Measurements from ENCODE around the gene RAB3IL1.

Gene RAB3IL1

GRCh38 chr11:61947486-61948210 is 30.3 kb upstream of the RAB3IL1 start (continued):
- TF ChIP-seq ZBTB48 (tag by site-specific recombination; IDR thresholded peaks at IDR 0.05) (no peak), ZNF785 (tag by site-specific recombination; IDR thresholded peaks at IDR 0.05) (no peak), ZNF621 (tag by site-specific recombination; IDR thresholded peaks at IDR 0.05) (no peak), ZNF701 (tag by site-specific recombination; IDR thresholded peaks at IDR 0.05) (no peak), GLIS1 (tag by site-specific recombination; IDR thresholded peaks at IDR 0.05) (no peak)

- ChIA-PET POLR2A (interaction anchor here (0.7 to 1.4 kb wide), 4 partner anchors 13 to 135 kb away, joined by 3 to 7 read pairs (median 4); no protein-coding TSS in a partner anchor), CTCF (interaction anchor here (0.5 to 7.6 kb wide), 44 partner anchors 10 to 275 kb away, joined by 3 to 329 read pairs (median 5); partner anchors contain the start of genes FADS3, FEN1, FTH1 and TMEM258)
- H3K9me3 ChIP-seq (ENCODE audit: control insufficient read depth, insufficient read depth, low read depth, low read length): no peaks in the 10 kb centered on the region
- H3K4me1 ChIP-seq (ENCODE audit: control insufficient read depth, insufficient read depth, low read length): peaks cover 3% of the 10 kb centered on the region; the same call in 1 of the 2 replicates
- no peak overlapping the region for H3K27ac ChIP-seq (ENCODE audit: extremely low read depth, low read depth, low read length)
- TF ChIP-seq ZNF248 (tag by site-specific recombination; IDR thresholded peaks at IDR 0.05): no peak
- no peak for TF ChIP-seq ZNF223 (tag by site-specific recombination; IDR thresholded peaks at IDR 0.05)
- no peak for TF ChIP-seq ZNF707 (tag by site-specific recombination; IDR thresholded peaks at IDR 0.05)
- TF ChIP-seq ZNF785 (tag by site-specific recombination; IDR thresholded peaks at IDR 0.05): no peak
- no peak for TF ChIP-seq YY1 (tag by site-specific recombination; IDR thresholded peaks at IDR 0.05)
- TF ChIP-seq ZFHX2 (tag by site-specific recombination; conservative IDR thresholded peaks at IDR 0.05): peak; percentile 52
- TF ChIP-seq SETDB1 (IDR thresholded peaks at IDR 0.05; ENCODE audit: insufficient read length, low read length): no peak
- peak; percentile 90 for TF ChIP-seq ZFP3 (tag by site-specific recombination; IDR thresholded peaks at IDR 0.05; ENCODE audit: low read depth)
- TF ChIP-seq GLI2 (tag by site-specific recombination; IDR thresholded peaks at IDR 0.05; ENCODE audit: borderline replicate concordance, low read depth): no peak
- TF ChIP-seq EGR2 (tag by site-specific recombination; IDR thresholded peaks at IDR 0.05; ENCODE audit: low read depth): peak; percentile 11; the same call in 1 of the 2 replicates
- no peak for TF ChIP-seq ZNF175 (tag by site-specific recombination; IDR thresholded peaks at IDR 0.05)
- H3K36me3 ChIP-seq (ENCODE audit: control insufficient read depth in 2 of 2, insufficient read depth in 1 of 2, low read length in 2 of 2): no peaks in the 10 kb centered on the region
- no peak overlapping the region for H3K4me3 ChIP-seq (ENCODE audit: low read depth, low read length)
These were observed 29.5 kb upstream of the RAB3IL1 start for GRCh38 chr11:61946894-61947293.

- Histone ChIP-seq H3K36me3 (ENCODE audit: control insufficient read depth in 2 of 2, insufficient read depth in 1 of 2, low read length in 2 of 2) (no peaks in the 10 kb centered on the region), H3K4me1 (ENCODE audit: control insufficient read depth, insufficient read depth, low read length) (peaks cover 3% of the 10 kb centered on the region; the same call in 1 of the 2 replicates), H3K27ac (ENCODE audit: extremely low read depth, low read depth, low read length) (no peak overlapping the region), H3K9me3 (ENCODE audit: control insufficient read depth, insufficient read depth, low read depth, low read length) (no peaks in the 10 kb centered on the region), H3K4me3 (ENCODE audit: low read depth, low read length) (no peak overlapping the region)
- ChIA-PET POLR2A (no interaction called here), CTCF (interaction anchor here (0.8 to 7.6 kb wide), 7 partner anchors 31 to 163 kb away, joined by 3 to 329 read pairs (median 12); partner anchors contain the start of gene FADS3)
- TF ChIP-seq ZNF768 (tag by site-specific recombination; IDR thresholded peaks at IDR 0.05) (no peak), SALL2 (tag by site-specific recombination; IDR thresholded peaks at IDR 0.05; ENCODE audit: borderline replicate concordance) (no peak), ZNF510 (tag by site-specific recombination; IDR thresholded peaks at IDR 0.05; ENCODE audit: insufficient replicate concordance) (no peak), ZSCAN5A (tag by site-specific recombination; IDR thresholded peaks at IDR 0.05) (no peak), SCRT1 (tag by site-specific recombination; IDR thresholded peaks at IDR 0.05; ENCODE audit: borderline replicate concordance) (no peak), ZNF169 (tag by site-specific recombination; IDR thresholded peaks at IDR 0.05) (no peak), ZNF214 (tag by site-specific recombination; IDR thresholded peaks at IDR 0.05; ENCODE audit: borderline replicate concordance) (no peak), YY1 (tag by site-specific recombination; IDR thresholded peaks at IDR 0.05) (no peak), TRIM28 (IDR thresholded peaks at IDR 0.05; ENCODE audit: borderline replicate concordance, low read length) (no peak)
These were observed 27.8 kb upstream of the RAB3IL1 start for GRCh38 chr11:61945191-61945590.
